Fibroblast of skin of scalp (primary cell): ENCODE results near the gene ZBTB21. TPM values are rescaled to one million over a fixed set of nuclear protein-coding genes. Genes with fewer than 3 reads are reported as not detected.

Experiments used
- DNase-seq: peaks from one replicate; pipeline ENCODE4 v3.0.0-alpha.2; 2013
- polyA plus RNA-seq, 2 experiments: library from polyadenylated mRNA; unstranded; fragments of 120-200 nt; gene quantifications; one replicate each; pipeline ENCODE4 v1.2.1, GENCODE V29; 2013; ENCODE audit not compliant: insufficient read length in 2 of 2

ZBTB21 gene
- polyA plus RNA-seq (2013, experiment 1 of 2; ENCODE audit: insufficient read length): 11.9 TPM
- 13.9 TPM for polyA plus RNA-seq (2013, experiment 2 of 2; ENCODE audit: insufficient read length)

- DNase-seq: peak; percentile 98
Measured at GRCh38 chr21:42009831-42010506, at the start of gene ZBTB21. Gene ZBTB21, minus strand, starts transcription at chr21:42010360. Its CDS starts 16,265 bp downstream, at chr21:41994095.

- DNase-seq: no peak
Measured at GRCh38 chr21:42059721-42060120, 49.6 kb upstream of the ZBTB21 start.

- DNase-seq: no peak
Measured at GRCh38 chr21:42059141-42059540, 49.0 kb upstream of the ZBTB21 start.

GRCh38 chr21:42058631-42059111 lies 48.5 kb upstream of the ZBTB21 start:
- no peak for DNase-seq

- no peak for DNase-seq
Measured at GRCh38 chr21:42057851-42058437, 47.8 kb upstream of the ZBTB21 start.

- peak; percentile 93 for DNase-seq
Measured at GRCh38 chr21:42056996-42057689, 47.0 kb upstream of the ZBTB21 start.

GRCh38 chr21:42056468-42056867 lies 46.3 kb upstream of the ZBTB21 start:
- no peak for DNase-seq

- DNase-seq: no peak
Measured at GRCh38 chr21:42055425-42055824, 45.3 kb upstream of the ZBTB21 start.

GRCh38 chr21:42051788-42052187 lies 41.6 kb upstream of the ZBTB21 start:
- no peak for DNase-seq

- no peak for DNase-seq
Measured at GRCh38 chr21:42049578-42050430, 39.6 kb upstream of the ZBTB21 start.

GRCh38 chr21:42048870-42049577 lies 38.9 kb upstream of the ZBTB21 start:
- DNase-seq: no peak

- DNase-seq: peak; percentile 92
Measured at GRCh38 chr21:42047821-42048613, 37.9 kb upstream of the ZBTB21 start.

- DNase-seq: no peak
Measured at GRCh38 chr21:42044871-42045495, 34.8 kb upstream of the ZBTB21 start.

- DNase-seq: no peak
Measured at GRCh38 chr21:42043961-42044360, 33.8 kb upstream of the ZBTB21 start.

- DNase-seq: no peak
Measured at GRCh38 chr21:42043201-42043895, 33.2 kb upstream of the ZBTB21 start.

- DNase-seq: no peak
Measured at GRCh38 chr21:42042651-42043050, 32.5 kb upstream of the ZBTB21 start.

- DNase-seq: no peak
Measured at GRCh38 chr21:42041711-42042110, 31.6 kb upstream of the ZBTB21 start.

GRCh38 chr21:42041246-42041645 lies 31.1 kb upstream of the ZBTB21 start:
- DNase-seq: no peak

- DNase-seq: peak; percentile 100
Measured at GRCh38 chr21:42040411-42041180, 30.4 kb upstream of the ZBTB21 start.
